ENCODE results near the gene MARVELD1.
A peak's percentile ranks its signal among the peaks of the same experiment; 100 is the strongest.

MARVELD1 gene

GRCh38 chr10:97724341-97724941 is 10.9 kb downstream of the MARVELD1 start:
- DNase-seq: no peak

- no peak for DNase-seq
Measured at GRCh38 chr10:97726636-97727178, 13.2 kb downstream of the MARVELD1 start.

DNA sequence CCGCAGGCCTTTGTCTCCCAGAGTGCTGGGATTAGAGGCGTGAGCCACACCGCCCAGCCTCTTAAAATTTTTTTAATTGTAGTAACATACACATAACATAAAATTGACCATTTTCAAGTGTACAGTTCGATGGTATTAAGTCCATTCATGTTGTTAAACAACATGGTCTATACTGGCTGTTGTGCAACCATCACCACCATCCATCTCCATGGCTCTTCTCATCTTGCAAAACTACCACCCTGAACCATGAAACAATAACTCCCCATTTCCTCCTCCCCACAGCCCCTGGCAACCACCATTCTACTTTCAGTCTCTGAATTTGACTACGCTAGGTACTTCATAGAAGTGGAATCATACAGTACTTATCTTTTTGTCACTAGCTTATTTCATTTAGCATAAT is 15.5 kb downstream of the MARVELD1 start:
- no peak for DNase-seq

GRCh38 chr10:97731346-97732051 is 18.0 kb downstream of the MARVELD1 start:
- DNase-seq: peak; percentile 52

DNA sequence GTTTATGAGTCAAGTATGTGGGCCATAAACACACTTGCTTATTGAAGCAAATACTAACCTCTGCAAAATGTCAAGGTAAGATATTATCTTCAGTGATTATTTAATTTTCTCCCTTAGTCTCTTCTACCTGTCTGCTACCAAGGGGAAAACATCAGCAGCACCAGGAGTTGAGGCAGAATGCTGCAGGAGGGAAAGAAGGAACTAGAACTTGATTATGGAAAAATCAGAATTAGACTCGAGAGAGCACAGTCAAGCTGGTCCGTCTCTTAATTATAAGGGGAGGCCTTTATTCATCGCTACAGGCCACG is 18.5 kb downstream of the MARVELD1 start:
- DNase-seq: no peak

DNA sequence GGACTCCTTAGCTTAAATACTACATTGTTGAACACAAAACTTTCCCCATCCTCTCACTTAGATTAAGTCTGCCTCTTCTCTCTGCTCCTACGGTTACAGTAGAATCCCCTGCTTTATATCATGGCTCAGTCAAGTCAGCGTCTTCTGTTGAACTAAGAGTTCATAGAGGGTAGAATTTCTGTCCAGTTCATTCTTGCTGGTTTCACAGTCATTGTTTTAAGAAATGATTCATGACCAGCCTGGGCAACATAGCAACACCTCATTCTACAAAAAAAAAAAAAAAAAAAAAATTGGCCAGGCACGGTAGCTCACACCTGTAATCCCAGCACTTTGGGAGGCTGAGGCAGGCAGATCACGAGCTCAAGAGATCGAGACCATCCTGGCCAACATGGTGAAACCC is 19.7 kb downstream of the MARVELD1 start:
- DNase-seq: no peak

DNA sequence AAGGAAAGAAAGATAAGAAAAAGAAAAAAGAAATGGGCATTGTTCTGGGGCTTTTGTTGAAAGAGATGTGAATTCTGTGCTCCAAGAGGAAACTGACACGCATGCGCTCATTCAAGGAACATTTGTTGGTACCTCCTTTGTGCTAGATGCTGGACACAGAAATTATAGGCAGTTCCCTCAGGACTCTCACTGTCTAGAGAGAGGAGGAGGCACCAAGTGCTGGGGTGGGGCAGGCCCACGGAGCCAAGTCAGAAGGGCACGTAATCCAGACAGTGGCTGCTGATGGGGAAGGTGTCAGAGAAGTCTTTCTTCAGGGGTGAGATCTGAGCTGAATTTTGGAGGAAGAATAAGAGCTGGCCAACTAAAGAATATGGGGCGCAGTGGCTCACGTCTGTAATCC is 20.5 kb downstream of the MARVELD1 start:
- no peak for DNase-seq

GRCh38 chr10:97736403-97736901 is 22.9 kb downstream of the MARVELD1 start:
- no peak for DNase-seq

GRCh38 chr10:97736902-97737769 is 23.6 kb downstream of the MARVELD1 start, which contains the start of gene ZFYVE27:
Gene ZFYVE27 (plus strand): TSS chr10:97737128. CDS start chr10:97738478, 1,350 bp downstream.
- DNase-seq: peak; percentile 78

- no peak for DNase-seq
Measured at GRCh38 chr10:97737770-97738265, 24.3 kb downstream of the MARVELD1 start.

- DNase-seq: no peak
Measured at GRCh38 chr10:97738616-97739015, 25.1 kb downstream of the MARVELD1 start.

DNA sequence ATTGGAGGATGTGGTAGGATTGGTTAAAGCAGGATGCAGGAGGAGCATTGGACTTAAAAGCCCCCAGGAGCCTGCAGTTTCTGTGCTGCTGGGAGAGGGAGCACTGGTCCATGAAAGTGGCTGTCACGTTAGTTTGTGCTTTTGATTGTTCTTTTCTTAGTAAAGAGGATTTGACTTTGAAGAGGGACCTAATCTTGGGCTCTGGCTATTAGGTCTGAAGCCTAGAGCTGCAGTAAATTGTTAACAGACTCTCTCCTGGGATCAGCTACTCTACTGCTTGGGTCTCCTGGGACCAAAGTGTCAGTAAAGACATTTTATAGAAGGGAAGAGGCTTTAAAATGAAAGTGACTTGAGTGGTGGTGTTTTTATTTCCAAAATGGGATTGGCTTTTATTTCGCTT is 27.1 kb downstream of the MARVELD1 start:
- DNase-seq: no peak

- DNase-seq: no peak
Measured at GRCh38 chr10:97743169-97743943, 29.8 kb downstream of the MARVELD1 start.

DNA sequence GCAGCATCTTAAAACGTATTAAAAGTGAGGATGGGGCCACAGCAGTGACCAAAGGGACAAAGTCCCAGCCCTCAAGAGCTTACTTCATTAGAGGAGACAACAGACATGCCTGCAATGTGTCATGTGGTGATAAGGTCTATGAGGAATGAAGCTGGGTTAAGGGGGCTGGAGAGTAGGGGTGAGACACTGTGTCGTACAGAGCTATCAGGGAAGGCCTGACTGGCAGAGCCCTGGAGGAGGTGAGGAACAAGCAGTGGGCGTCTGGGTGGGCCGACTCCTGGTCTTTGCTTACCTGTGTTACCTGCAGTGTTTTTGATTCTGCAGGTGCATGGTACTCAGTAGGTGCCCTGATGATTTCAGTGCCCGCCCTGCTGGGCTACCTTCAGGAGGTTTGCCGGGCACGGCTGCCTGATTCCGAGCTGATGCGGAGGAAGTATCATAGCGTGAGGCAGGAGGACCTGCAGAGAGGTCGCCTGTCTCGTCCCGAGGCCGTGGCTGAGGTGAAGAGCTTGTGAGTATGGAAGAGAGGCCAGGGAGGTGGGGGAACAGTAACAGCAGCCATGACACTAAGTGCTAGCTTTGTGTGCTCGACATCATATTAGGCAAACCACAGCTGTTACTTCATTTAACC is 31.0 kb downstream of the MARVELD1 start:
- DNase-seq: no peak

DNA sequence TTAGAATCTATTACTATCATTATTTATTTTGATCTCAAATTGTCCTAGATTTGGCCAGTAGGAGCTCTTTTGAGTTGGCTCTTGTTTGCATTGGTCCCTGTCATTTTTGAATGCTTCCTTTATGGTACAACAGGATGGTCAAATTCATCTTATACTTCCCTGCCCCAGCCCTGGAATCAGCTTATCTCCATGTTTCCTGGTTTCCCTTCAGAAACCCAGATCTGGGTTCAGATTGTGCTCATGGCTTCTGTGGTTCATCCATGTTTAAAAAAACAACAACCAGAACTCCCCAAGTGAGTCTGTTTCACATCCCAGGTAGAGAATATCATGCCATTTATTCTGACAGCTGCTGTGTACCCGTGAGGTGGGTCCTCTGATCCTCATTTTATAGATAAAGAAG is 34.0 kb downstream of the MARVELD1 start:
- DNase-seq: no peak

GRCh38 chr10:97748116-97748515 is 34.6 kb downstream of the MARVELD1 start:
- no peak for DNase-seq

DNA sequence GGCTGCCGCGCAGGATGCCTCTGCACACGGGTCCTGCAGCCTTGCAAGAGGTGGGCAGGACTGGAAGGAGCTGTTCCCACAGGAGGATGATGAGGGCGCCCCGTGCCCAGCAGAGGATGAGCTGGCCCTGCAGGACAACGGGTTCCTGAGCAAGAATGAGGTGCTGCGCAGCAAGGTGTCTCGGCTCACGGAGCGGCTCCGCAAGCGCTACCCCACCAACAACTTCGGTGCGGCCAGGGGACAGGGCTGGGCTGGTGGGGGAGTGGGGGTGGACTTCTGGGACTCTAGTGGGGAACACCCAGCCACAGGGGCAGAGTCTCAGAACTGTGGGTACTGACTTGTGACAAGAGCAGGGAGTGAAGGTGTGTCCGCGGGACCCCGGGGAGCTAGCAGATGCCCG is 39.4 kb downstream of the MARVELD1 start:
- no peak for DNase-seq

DNA sequence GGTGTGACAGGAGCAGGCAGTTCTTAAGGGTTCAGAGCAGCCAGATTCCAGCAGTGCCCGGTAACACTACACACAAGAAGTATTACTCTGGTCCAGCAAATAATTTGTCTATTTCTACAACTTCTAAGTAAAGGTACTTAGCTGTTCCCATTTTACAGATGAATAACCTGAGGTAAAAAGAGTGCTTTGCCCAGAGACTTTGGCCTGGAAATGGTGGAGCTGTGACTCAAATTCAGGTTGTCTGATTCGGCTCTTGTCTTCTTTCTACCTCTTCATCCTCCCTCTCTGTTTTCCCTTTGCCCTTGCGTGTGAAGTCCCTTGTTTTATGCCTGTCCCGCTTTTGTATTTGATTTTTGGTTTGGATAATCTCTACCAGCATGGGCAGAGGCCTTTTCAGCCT is 41.2 kb downstream of the MARVELD1 start:
- DNase-seq: no peak

GRCh38 chr10:97755718-97756117 is 42.2 kb downstream of the MARVELD1 start:
- no peak for DNase-seq

DNA sequence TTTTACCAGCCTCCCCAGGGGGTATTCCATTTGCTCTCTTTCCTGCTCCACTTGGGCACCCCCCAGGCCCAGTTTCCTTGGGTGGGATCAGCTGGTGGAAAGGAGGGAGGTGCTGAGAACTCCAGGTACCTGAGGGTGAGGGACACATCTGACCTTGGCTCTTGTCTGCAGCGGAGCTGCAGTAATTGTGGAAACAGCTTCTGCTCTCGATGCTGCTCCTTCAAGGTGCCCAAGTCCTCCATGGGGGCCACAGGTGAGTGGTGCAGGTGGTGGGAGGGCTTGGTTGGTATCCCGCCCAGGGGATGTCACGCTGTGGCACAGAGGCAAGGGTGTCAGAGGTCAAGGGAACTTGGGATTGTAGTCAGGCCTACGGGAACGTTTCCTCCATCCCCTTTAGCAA is 43.9 kb downstream of the MARVELD1 start:
- no peak for DNase-seq

DNA sequence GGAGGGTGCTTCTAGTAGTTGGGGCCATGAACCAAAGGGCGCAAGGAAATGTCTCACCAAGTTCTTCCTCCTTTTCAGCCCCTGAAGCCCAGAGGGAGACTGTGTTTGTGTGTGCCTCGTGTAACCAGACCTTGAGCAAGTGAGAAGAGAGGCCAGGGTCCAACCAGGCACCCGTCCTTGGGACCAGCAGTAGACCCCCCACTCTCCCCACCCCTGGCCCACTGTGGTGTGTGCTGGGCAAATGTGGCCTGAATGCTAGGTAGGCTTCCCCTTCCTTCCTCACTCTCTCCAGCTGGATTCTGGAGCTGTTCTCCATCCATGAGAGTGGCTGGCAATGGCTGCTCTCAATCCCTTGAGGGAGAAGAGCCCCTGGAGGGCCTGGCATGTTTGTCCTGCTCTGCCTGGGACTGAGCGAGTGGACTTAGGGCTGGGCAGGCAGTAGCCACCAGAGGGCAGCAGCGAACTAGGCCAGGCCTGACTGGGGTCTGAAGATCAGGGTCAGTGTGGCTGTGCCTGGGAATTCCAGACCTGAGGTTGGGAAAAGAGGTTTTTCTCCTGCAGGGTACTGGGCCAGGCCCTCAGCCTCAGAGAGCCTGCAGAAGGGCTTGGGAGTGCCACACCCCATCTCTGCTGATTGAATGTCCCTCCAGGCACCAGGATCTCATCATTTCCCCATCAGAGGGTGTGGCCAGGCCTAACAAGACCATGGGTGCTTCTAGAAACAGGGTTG is 45.8 kb downstream of the MARVELD1 start:
- peak; percentile 19 for DNase-seq

Measured in NCI-H1694 treated with DMSO at 0.1 percent for 48 hours (cell line).